ENCODE data around the gene TARS1.

DNA sequence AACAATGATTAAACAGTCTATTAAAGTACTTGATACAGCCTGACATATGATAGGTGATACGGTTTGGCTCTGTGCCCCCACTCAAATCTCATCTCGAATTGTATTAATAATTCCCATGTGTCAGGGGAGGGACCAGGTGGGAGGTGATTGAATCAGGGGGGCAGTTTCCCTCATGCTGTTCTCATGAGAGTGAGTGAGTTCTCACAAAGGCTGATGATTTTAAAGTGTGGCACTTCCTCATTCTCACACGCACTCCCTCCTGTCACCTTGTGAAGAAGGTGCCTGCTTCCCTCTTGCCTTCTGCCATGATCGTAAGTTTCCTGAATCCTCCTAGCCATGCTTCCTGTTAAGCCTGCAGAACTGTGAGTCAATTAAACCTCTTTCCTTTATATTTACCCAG lies 40.1 kb upstream of the TARS1 start:
- TF ChIP-seq EP300 (conservative IDR thresholded peaks at IDR 0.05; ENCODE audit: poor library complexity, severe bottlenecking), result no peak
- TF ChIP-seq POLR2AphosphoS5 (IDR thresholded peaks at IDR 0.05), result no peak
- TF ChIP-seq CTCF (IDR thresholded peaks at IDR 0.05; ENCODE audit: poor library complexity, severe bottlenecking), result no peak
- TF ChIP-seq EZH2 (IDR thresholded peaks at IDR 0.05; ENCODE audit: borderline replicate concordance, insufficient read depth, low read length, poor library complexity, severe bottlenecking), result no peak
- no peak for TF ChIP-seq TAF1 (IDR thresholded peaks at IDR 0.05; ENCODE audit: low read depth)
- TF ChIP-seq, protein P1, sequence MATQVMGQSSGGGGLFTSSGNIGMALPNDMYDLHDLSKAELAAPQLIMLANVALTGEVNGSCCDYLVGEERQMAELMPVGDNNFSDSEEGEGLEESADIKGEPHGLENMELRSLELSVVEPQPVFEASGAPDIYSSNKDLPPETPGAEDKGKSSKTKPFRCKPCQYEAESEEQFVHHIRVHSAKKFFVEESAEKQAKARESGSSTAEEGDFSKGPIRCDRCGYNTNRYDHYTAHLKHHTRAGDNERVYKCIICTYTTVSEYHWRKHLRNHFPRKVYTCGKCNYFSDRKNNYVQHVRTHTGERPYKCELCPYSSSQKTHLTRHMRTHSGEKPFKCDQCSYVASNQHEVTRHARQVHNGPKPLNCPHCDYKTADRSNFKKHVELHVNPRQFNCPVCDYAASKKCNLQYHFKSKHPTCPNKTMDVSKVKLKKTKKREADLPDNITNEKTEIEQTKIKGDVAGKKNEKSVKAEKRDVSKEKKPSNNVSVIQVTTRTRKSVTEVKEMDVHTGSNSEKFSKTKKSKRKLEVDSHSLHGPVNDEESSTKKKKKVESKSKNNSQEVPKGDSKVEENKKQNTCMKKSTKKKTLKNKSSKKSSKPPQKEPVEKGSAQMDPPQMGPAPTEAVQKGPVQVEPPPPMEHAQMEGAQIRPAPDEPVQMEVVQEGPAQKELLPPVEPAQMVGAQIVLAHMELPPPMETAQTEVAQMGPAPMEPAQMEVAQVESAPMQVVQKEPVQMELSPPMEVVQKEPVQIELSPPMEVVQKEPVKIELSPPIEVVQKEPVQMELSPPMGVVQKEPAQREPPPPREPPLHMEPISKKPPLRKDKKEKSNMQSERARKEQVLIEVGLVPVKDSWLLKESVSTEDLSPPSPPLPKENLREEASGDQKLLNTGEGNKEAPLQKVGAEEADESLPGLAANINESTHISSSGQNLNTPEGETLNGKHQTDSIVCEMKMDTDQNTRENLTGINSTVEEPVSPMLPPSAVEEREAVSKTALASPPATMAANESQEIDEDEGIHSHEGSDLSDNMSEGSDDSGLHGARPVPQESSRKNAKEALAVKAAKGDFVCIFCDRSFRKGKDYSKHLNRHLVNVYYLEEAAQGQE (IDR thresholded peaks at IDR 0.05; ENCODE audit: borderline replicate concordance), result no peak
- TF ChIP-seq RAD21 (conservative IDR thresholded peaks at IDR 0.05), result no peak
- TF ChIP-seq SMC3 (conservative IDR thresholded peaks at IDR 0.05; ENCODE audit: poor library complexity), result no peak
- TF ChIP-seq MXI1 (conservative IDR thresholded peaks at IDR 0.05; ENCODE audit: poor library complexity, severe bottlenecking), result no peak

Measured in neural cell (in vitro differentiated cells).